GM18907 (cell line): ENCODE results near the gene NIBAN1.
A peak's percentile ranks its signal among the peaks of the same experiment; 100 is the strongest.
"Not testable (repeated sequence)": the region's sequence is repeated elsewhere in the genome, so short reads cannot be mapped to it uniquely, and the experiment has no call there.

Experiments
- ATAC-seq: cut with Tn5 transposase; IDR thresholded peaks from one replicate; pipeline ENCODE4 v1.9.1; 2021; ENCODE audit warnings: mild to moderate bottlenecking, moderate library complexity; ENCODE audit not compliant: unreplicated experiment

NIBAN1 gene

DNA sequence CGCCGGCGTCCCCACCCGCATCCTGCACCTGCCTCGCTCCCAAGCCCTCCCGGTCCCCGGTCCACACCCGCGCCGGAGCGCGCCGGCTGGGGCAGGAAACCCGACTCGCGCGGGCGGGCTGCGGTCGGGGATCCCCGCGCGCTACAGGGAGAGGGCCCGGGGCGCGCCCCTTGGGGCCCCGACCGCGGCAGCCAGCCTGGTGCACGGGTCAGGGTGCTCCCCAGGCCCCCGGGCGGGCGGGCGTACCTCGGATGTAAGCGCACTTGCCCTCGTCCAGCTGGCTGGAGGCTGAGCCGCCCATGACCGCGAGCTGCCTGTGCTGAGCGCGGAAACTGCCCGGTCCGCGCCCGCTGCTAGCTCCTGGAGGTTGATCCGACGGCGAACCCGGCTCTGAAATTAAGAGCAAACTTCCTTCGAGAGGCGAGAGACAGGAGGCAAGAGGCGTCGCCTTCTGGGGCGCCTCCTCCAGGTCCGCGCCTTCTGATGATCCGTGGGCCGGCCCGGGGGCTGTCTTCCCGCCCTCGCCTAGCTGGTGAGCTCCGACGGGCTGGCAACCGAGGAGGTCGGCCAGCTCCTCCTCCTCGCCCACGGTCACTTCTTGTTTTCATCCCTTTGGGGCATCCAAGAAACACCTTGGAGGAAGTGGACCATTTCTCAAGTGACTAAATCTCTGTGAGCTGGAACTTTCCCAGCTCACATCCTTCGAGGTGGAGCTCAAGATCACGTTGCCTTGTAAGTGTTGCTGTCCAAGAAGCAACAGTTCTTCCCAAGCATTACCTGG is at the start of gene NIBAN1:
Gene NIBAN1 (minus strand): TSS at position 453 of the 781 bp plus-strand sequence. CDS start 152 bp downstream, at position 301.
- ATAC-seq: peak; percentile 70

GRCh38 chr1:185017966-185018365 is 43.7 kb upstream of the NIBAN1 start:
- no peak for ATAC-seq

- no peak for ATAC-seq
These were observed 43.0 kb upstream of the NIBAN1 start for GRCh38 chr1:185017338-185017737.

DNA sequence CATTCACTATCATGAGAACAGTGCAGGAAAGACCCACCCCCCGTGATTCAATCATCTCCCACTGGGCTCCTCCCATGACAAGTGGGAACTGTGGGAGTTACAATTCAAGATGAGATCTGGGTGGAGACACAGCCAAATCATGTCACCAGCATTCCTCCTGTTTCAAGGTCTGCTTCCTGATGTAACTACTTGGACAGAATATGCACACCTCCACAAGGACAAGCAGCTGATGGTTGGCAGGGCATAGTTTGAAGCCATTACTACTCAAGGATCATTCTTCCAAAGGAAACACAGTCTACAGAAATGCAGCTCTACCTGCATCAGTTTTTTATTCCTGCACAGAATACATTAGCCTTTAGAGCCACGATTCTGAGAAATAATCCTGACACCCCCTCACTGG is 42.6 kb upstream of the NIBAN1 start:
- no peak for ATAC-seq

- no peak for ATAC-seq
These were observed 41.3 kb upstream of the NIBAN1 start for GRCh38 chr1:185015631-185016030.

GRCh38 chr1:185014941-185015340 is 40.6 kb upstream of the NIBAN1 start:
- no peak for ATAC-seq

- no peak for ATAC-seq
These were observed 36.1 kb upstream of the NIBAN1 start for GRCh38 chr1:185010361-185010760.

GRCh38 chr1:185008838-185009237 is 34.5 kb upstream of the NIBAN1 start:
- ATAC-seq: no peak

GRCh38 chr1:185001312-185001880 is 27.1 kb upstream of the NIBAN1 start:
- not testable (repeated sequence) for ATAC-seq

DNA sequence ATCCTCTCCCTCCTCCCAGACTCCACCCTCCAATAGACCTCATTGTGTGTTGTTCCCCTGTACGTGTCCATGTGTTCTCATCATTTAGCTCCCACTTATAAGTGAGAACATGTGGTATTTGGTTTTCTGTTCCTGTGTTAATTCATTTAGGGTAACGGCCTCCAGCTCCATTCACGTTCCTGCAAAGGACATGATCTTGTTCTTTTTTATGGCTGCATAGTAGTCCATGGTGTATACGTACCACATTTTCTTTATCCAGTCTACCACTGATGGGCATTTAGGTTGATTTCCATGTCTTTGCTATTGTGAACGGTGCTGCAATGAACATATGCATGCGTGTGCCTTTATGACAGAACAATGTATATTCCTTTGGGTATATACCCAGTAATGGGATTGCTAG is 25.7 kb upstream of the NIBAN1 start:
- ATAC-seq: not testable (repeated sequence)

GRCh38 chr1:184994301-184994700 is 20.0 kb upstream of the NIBAN1 start:
- no peak for ATAC-seq

GRCh38 chr1:184992271-184992670 is 18.0 kb upstream of the NIBAN1 start:
- ATAC-seq: no peak

DNA sequence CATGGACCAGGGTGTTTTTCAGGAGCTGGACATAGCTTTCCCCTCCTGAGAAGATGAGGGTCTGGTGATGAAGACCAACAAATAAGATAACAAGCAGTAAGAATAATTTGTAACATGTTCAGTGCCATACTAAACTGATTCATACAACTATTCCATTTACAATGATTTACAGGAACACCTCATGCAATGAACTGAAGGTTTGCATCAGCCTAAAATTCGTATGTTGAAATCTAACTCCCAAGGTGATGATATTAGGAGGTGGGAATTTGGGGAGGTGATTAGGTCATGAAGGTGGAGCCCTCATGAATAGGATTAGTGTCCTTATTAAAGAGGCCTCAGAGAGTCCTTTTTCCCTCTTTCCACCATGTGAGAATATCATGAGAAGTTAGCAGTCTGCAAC is 15.9 kb upstream of the NIBAN1 start:
- no peak for ATAC-seq

DNA sequence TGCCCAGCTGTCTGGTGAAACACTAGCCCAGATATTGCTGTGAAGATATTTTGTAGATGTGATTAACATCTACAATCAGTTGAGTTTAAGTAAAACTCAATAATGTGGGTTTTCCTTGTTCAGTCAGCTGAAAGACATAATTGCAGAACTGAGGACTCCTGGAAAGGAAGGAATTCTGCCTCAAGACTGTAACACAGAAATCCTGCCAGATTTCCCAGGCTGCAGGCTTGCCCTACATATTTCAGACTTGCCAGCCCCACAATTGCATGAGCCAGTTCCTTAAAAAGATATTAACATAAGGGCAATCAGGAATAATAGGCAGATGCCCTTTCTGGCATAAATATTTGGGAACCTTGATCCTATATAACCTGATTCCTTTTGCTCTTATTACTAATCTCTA is 14.2 kb upstream of the NIBAN1 start:
- ATAC-seq: no peak

DNA sequence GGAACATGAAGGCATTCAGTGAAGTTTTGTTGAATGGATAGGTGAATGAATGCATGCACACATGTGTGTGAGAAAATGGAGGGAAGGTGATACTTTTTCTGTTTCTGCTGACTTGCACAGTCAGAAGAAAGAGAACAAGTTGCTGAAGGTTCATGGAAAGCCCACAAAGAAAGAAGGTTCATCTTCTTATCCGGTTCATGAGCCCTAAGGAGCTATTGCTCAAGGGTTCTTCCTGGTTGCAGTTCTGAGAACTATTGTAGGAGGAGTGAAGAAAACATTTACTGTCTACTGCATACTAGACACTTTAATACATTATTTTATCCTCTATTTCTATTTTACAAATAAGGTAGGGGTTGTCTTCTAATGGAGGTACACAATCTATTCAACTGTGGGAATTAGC is 13.4 kb upstream of the NIBAN1 start:
- no peak for ATAC-seq

- no peak for ATAC-seq
These were observed 11.9 kb upstream of the NIBAN1 start for GRCh38 chr1:184986250-184986649.

GRCh38 chr1:184982002-184982954 is 8.0 kb upstream of the NIBAN1 start:
- ATAC-seq: peak; percentile 97

- no peak for ATAC-seq
These were observed 6.4 kb upstream of the NIBAN1 start for GRCh38 chr1:184980726-184981125.

GRCh38 chr1:184975208-184975870 is 1.0 kb upstream of the NIBAN1 start:
- ATAC-seq: no peak

GRCh38 chr1:184974837-184975115 is 468 bp upstream of the NIBAN1 start:
- ATAC-seq: no peak
